Inflammatory macrophage treated with lipopolysaccharide for 4 hours (primary cell): ENCODE data around the gene EP400.

ENCODE experiments used
- DNase-seq: peaks from one replicate; pipeline ENCODE4 v3.0.0-alpha.2; 2020

EP400 gene

DNA sequence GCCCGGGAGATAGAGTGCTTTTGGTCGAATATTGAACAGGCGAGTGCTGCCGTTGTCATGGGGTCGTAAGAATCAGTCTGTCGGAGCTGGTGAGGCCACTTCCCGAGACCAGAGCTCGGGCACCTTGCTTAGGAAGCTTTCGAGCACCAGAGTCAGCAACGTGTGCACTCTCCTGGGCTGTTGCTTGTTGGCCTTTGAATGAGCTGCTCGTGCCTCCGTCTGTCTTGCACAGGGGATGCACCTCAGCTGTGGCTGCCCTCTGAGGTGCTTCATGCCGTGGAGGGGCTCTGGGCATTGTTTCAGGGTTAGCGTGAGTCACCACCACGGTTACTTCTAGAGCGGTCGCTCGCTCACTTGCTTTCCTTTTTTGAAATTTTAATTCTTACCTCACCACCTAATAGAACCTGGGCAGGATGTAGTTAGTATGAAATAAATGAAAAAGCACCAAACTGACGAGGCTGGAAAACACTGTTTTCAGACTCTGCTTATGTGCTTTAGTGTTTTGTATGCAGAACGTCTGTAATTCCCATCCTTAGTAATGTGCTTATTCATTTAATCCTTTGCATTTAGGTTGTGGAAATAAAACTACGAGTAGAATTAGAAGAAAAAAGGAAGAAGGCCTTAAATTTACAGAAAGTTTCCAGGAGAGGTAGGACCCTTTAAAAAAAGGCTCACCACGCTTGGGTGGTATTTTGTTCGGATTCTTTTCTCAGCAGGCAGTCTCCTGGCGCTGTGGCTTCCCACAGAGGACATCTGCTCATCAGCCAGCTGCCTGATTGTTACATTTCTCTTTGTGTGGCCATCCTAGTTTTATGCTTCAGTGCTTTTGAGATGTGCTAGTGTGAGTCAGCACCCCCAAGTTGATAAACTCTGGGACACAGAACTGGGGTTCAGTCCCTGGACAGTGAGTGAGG is 40.6 kb downstream of the EP400 start:
- DNase-seq, result no peak

DNA sequence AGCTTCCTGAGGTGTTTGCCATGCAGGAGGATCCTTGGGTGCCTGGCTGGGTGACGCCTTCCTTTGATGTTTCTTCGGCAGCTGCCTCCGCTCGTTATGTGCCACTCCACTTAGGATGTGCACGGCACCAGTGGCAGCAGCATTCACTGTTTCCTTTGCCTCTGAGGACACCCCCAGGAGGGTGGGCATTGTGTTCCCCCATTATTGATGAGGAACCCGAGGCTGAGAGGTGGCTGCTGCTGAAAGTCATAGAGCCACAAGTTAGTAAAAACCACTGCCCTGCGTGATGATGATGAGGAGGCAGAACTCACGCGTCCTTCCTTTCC is 41.2 kb downstream of the EP400 start:
- no peak for DNase-seq

DNA sequence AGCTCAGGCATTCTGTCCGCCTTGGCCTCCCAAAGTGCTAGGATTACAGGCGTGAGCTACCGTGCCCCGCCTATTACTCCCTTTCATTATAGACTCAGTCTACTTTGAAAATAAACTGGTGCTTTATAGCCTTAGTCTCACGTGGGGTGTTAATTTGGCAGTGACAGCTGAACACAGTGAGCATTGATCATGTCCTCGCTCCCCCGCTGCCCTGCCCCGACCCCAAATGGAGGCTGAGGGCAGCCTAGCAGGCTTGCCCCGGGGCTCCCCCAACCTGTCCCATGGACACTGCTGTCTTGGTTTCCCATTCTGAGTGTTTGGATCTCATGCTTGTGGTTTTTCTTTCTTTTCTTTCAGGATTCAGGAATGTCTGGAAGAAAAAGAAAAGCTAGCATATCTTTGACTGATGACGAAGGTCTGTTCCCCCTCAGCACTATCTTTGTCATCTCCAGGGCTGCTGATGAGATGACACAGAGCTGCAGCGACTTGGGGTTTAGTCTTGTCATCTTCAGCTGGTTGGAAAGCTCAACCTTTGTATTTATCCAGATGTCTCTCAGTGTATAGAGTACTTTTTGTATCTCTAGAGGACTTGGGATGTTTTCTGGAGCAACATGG is 42.2 kb downstream of the EP400 start:
- DNase-seq, result no peak

DNA sequence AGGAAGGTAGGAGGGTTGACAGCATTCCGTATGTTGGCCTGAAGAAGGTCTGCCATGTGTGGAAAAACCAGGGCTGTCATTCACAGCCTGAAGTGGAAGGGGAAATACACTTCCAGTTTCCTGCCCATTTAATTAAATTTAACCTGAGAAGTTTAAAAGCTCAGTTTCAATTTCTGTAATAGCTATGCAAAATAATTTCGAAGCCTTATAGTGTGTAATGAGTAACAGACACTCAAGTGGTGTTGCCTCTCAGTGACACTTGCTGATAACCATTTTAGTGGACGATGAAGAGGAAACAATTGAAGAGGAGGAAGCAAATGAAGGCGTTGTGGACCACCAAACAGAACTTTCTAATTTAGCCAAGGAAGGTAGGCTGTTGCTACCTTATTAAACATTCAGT is 44.8 kb downstream of the EP400 start:
- no peak for DNase-seq

DNA sequence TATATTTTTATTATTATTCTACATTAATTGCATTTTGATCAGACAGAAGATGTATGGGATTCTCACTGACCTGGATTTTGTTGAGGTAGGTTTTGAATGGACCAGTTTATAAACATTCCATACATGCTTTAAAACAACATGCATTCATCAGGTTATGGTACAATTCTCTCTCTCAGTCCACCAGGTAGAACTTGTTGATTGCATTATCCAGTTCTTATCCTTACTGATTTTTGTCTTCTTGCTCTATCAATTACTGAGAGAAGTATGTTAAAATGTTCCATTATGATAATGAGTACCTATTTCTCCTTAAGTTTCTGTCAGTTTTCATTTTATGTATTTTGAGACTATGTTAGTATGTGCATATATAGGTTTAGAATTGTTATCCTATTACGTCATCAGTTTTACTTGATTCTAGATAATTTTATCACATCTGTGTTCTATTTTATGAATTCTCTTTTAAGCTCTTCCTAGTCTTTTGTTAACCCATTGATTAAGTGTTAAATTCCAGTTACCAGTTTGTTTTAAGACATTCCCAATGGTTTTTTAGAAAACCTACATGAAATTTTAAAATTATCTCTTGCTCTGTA is 50.6 kb downstream of the EP400 start:
- no peak for DNase-seq

DNA sequence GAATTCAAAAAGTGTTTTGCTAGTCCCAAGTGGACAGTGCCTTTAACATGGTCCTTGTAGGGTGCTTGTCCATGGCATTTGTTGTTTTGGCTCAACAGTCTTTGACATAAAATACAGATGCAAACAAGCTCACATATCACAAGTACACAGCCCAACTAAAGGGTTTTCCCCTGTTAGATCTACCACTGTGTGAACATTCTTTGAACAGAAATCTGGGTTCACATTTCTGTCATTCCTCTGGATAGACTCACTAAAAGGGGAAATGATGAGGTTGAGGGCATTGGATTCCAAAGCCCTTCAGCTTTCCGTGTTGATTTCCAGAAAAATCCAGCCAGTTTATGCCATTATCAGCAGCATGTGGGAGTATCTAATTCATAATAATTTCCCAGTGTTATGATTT is 54.1 kb downstream of the EP400 start:
- DNase-seq, result no peak

DNA sequence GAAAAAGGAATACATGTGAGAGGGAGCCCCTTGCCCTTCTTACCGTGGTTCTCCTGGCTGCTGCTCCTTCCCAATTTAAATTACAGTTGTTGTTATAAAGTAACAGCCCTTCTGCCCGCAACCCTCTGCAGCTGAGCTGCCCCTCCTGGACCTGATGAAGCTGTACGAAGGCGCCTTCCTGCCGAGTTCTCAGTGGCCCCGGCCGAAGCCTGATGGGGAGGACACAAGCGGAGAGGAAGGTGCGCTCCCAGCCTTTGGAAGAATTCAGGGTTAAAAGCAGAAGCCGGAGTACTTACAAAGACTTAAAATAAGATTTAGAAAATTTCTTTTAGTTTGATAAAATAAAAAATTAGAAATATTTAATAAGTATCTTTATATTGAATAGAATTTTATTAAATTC is 55.2 kb downstream of the EP400 start:
- DNase-seq, result no peak

DNA sequence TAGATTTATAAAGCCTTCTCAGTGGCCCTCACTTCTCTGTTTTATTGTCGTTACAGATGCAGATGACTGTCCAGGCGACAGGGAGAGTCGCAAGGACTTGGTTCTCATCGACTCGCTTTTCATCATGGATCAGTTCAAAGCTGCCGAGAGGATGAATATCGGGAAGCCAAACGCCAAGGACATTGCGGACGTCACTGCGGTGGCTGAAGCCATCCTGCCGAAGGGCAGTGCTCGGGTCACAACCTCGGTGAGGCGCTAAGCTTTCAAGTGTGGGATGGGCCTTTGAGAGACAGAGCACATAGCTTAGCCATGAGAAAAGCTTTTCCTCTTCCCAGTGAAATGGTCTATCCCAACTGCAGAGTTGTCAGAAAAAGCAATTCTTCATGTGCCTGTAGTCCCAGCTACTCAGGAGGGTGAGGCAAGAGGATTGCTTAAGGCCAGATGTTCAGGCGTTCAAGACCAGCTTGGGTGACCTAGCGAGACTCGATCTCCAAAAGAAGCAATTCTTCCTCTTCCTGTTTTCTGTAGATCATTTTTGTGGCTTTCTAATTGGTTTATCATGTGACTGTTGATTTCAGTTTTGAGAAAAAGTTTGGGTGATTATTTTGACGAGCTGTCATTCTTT is 56.4 kb downstream of the EP400 start:
- DNase-seq, result no peak

DNA sequence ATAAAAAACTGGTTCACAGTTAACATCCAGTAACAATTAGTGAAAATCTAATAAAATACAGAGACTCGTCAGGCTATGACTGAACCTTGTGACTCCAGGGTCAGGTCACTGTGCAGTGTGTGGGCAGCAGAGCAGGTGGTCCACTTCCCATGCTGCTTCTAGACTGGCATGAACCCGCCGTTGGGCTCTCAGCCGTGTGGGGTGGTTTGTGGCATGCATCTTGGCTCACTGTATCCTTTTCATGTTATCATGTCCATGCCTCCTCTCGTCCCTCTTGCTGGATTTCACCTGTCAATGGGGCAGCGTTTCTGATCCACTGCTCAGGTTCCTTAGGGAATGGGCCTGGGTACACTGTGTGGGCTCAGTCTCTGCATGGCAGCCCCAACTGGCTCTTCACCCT is 57.3 kb downstream of the EP400 start:
- DNase-seq, result no peak

DNA sequence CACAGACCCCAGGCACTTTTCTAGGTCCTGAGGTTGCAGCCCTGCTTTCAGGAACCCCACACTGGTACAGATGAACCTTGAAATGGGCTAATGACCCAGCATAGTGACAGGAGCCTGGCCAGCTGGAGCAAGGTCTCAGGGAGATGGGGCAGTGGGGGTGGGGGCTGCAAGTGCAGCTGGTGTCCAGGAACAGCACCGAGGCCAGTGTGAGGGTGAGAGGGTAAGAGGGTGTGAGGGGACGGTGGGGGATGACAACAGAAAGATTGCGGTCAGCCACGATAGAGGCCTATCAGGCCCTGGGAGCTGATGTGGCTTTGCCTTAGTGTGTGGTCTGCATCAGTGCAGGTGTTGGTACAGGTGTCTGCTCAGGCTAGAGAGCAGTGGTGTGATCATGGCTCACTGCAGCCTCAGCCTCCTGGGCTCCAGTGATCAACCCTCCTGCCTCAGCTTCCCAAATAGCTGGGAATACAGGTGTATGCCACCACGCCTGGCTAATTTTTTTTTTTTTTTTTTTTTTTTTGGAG is 59.7 kb downstream of the EP400 start:
- DNase-seq, result no peak

DNA sequence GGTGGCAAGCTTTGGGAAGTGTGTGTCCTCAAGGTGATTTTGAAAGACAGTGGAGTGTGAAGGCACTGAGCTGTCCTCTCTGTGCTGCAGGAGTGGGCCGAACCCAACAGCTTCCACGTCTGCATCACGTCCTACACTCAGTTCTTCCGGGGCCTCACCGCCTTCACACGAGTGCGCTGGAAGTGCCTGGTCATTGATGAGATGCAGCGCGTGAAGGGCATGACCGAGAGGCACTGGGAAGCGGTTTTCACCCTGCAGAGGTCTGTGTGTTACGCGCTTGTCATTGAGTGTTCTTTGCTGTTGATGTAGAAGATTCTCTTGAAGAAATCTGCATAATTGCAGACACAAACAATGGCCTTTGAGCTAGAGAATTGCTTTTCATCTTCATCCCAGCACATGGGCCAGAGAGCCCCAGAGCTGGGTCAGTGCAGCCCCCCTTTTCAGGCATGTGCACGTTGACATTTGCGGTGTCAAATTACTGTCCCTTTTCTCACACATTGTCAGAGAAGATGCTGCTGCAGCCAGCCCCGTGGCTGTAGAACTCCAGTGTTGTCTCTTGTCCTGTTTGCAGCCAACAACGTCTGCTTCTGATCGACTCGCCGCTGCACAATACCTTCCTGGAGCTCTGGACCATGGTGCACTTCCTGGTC is 63.3 kb downstream of the EP400 start:
- no peak for DNase-seq

DNA sequence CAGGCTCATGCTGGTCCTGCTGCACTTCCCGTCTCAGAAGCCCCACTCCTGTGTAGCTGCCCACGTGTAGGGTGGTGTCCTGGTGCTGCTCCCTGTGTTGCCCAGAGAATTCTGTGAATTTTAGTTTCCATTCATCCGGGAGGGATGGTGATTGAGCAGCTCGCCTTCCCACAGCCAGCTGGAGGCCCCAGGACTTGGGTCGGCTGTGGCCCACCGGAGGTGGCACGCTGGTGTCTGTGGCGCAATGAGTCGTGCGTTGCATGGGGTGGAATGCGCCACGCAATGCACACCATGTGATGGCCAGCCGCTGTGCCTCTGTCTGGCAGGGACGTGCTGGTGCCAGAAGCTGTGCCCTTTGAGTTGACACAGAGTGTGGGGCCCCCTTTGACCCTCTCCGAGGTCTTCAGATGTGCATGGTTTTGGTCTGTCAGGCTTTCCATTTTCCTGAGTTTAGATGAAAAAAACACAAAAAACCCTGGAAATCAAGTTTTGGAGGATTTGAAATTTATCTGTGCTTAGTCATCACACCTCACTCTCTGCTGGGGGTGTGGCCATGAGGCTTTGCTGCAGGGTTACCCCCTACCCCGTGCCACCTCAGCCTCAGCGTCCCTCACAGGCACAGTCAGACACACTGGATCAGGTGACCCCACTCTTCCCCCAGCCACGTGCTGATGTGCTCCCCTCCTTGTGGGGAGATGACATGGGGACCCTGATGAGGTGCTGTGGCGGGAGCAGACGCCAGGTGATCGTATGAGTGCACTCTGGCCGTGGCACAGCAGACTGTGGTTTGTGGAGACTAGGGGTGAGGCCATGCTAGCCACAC is 64.6 kb downstream of the EP400 start:
- no peak for DNase-seq

DNA sequence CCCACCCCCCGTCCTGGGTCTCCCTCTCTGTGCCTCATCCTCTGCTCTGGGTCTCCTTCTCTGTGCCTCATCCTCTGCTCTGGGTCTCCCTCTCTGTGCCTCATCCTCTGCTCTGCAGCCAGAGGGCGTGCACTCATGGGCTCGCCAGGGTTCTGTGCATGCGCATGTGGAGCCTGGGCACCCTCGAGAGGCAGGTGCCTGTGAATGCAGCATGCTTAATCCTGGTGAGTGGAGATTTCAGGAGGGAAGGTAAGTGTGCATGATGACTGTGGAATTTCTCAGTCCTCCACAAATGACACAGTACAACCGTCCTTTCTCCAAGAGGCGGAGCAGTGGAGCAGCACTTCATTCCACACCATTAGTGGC is 65.2 kb downstream of the EP400 start:
- DNase-seq, result no peak

DNA sequence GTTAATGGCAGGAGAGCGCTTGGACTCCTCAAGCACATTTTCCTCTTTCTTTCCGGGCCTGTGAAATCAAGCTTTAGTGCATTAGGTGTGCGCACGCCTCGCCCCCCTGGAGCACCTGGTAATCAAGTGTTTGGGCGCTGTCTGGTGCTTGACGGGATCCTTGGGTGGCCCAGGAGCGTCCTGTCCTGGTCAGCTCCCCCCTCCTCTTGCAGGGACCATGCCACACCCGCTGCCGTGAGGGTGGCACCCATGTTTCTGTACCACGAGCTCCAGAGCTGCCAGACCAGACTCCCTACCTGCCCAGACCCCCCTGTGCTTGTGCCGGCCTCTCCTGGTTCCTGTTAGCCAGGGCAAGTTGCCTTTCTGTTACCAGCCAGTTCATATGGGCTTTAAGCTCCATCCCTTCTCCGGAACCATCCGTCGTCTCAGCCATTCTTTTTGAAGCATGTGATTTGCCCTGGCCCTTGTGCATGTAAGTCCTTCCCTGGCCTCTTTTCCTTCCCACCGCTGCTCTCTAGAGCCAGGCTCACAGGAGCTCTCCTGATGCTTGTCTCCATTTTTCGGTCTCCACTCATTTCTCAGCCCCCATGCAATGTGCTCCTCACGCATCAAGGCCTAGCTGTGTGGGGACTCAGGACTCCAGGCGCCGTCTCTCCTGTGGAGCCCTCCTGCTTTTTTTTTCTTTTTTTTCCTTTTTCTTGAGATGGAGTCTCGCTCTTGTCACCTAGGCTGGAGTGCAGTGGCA is 66.1 kb downstream of the EP400 start:
- DNase-seq, result no peak

DNA sequence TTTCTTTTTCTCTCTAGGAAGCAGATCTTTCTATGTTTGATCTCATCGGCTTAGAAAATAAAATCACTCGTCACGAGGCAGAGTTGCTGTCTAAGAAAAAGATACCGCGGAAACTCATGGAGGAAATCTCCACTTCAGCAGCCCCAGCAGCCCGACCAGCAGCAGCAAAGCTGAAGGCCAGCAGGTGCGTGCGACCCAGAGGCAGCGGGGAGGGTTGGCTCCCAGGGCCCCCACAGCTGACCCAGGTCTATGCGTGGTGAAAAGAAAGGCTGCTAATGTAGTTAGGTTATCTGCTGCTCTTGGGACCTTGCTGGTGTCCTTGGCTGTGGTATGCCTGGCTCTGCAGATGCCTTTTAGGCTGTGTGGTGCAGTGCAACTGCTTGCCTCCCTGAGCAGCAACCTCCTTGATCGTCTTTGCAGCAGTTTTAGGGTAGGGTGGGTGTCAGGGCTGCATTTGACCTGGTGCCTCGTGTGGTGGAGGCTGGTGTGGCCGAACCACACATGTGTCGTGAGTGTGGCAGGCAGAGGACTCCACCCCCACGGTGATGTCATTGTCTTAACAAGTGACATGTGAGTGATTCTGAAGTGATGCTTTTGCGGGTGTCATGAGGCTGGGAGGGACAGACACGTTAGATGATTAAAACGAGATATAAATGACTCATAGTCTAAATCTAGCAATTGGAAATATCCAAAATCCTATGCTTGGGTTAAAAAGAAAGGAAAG is 68.6 kb downstream of the EP400 start:
- DNase-seq, result peak; percentile 3

DNA sequence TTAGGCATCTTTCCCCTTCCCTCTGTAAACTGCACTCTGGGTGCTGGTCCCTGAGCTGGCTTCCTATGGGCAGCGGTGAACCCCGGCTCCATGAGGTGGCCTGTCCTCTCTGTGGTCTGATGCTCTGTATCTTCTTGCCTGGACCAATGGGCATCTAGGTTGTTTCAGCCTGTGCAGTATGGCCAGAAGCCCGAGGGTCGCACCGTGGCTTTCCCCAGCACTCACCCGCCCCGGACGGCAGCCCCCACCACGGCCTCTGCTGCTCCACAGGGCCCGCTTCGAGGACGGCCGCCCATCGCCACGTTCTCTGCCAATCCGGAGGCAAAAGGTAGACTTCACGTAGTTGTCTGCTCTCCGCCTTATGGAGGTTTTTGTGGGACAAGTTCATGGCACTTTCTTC is 70.1 kb downstream of the EP400 start:
- DNase-seq, result no peak

DNA sequence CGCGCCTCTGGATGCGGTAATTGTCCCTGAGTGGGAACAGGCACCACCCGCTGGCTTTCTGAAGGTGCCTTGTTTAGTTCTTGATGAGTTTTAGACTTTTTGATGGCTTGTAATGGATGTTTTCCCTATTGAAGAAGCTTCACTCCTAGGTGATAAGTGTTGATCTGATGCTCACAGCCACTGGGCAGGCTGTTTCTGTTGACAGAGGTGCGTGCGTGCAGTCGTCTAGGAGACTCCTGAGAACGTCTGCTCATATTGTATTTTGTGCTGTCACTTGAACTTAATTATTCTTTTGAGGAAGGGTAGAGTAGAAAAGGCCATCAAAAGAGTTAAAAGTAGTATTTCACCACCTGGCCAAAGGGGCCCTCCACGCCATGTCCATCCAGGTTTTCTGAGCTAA is 70.5 kb downstream of the EP400 start:
- DNase-seq, result no peak

DNA sequence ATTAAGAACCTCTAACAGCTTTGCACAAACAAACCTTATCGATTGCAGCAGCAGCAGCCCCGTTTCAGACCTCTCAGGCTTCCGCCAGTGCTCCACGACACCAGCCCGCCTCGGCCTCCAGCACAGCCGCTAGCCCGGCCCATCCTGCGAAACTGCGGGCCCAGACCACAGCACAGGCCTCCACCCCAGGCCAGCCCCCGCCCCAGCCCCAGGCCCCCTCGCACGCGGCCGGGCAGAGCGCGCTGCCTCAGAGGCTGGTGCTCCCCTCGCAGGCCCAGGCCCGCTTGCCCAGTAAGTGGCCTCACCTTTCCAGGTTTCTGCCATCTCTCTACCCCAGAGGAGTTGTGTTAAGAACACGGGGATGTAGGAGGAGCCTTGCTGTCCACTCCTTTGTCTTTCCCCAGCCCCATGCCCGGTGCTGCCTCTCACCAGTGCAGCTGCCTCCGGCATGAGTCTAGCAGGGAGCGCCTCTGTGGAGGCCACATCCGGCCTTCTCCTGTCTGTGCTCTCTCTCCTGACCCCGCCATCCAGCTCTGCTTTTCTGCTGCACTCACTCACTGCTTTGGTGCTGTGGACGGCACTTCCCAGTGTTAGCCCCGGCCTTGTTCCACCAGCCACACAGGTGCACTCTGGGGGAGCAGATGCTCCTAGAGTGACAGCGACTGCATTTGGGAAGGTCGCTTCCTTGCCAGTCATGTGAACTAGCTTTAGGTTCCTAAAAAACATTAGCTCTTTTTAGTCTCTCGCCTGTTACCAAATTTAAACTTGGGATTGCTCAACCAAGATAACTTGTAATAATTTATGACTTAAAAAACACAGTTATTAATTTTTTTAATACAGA is 71.5 kb downstream of the EP400 start:
- peak; percentile 30 for DNase-seq

DNA sequence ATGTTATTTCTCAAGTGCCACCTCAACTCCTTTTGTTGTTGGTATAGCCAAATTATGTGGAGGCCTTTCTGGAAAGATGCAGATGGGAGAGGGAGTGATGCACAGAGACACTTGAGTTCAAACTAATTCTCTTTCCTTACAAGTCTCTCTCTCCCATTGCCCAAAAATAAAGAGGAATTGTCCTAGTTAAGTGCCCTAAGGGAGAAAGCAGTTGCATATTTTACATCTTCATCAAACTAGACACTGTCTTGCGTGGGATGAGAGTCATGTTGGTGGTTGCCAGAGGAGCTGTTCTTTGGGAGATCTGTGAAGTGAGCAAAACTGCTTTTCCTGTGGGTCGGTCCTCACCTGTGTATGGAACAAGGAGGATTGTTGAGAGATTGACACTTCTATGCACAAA is 72.2 kb downstream of the EP400 start:
- no peak for DNase-seq

DNA sequence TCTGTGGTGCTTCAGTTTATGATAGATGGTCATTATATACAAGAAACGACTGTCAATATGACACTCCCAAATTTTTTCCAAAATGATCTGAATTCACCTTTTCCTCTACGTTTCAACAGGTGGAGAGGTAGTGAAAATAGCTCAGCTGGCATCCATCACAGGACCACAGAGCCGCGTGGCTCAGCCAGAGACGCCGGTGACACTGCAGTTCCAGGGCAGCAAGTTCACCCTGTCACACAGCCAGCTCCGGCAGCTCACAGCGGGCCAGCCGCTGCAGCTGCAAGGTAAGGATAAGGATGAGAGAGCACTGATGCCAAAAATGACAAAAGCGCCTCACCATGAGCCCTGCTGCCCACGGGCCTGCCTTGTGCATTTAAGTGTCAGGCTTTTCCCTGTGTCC is 73.9 kb downstream of the EP400 start:
- DNase-seq, result no peak
